ELR (cell line): ENCODE data around the gene SHISA5.
A peak's percentile ranks its signal among the peaks of the same experiment; 100 is the strongest.
"Not testable (repeated sequence)": the region's sequence is repeated elsewhere in the genome, so short reads cannot be mapped to it uniquely, and the experiment has no call there.

Experiments used
- DNase-seq: peaks from one replicate; pipeline ENCODE4 v3.0.0-alpha.2; 2015; ENCODE audit warnings: low read depth

SHISA5 gene

DNA sequence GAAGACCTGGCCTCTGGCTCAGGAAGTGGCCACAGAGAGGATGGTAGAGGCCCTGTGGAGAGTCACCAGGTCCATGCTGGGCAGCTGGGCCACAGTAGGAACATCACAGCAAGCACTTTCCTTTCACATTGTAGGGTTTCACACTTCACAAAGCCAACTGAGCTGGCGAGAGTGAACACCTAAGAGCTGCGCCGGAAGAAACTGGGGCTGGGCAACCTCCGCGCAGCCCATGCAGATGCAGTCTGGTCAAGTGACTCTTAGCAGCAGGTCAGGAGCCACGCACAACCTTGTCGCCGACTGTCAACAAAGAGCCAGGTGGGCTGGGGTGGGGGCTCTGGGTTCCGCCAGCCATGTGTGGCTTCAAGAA lies 15.3 kb upstream of the SHISA5 start:
- DNase-seq: no peak

DNA sequence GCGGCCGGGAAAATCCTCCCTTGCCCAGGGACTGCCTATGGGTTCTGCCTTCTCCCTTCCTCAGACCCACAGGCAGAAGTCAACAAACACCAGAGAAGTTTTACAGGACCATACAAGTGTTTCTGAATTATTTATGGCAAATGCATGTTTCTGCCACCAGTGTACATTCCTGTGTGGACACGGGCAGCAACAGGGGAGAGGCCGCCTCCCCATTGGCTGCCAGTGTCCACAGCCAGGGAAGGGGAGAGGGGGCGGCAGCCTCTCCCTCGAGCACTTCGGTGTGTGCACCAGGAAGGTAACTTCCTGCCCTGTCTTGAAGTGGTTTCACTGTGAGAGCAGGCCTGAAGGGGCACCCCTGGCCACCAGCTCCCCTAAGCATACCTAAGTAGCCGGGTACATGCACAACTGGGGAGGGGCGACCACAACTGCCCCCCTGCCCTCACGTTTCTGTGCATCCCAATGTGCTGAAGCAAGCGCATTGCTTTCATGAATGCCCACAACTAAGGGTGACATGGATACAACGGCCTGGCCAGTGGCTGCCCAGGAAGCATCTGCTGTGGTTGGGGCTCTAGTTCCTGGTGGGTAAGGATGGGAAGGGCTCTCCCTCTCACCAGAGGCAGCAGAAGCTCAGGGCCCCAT lies 14.8 kb upstream of the SHISA5 start:
- DNase-seq: no peak

DNA sequence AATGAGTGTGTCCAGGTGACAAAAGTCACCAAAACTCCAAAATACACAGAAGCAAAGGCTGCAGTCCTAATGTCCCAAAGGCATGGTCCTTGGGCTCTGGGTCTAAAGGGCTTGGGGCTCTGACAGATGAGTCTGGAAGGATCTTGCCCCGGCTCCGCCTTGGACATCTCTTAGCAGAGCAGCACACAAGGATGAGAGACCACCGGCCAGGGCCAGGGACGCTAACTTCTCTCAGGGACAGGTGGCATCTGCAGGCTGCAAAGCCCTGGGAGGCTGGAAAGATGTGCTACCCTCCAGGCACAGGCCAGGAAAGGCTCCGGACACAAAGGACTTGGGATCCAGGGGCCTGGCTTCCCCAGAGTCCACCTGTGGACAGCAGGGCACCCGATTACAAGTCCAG lies 14.1 kb upstream of the SHISA5 start:
- no peak for DNase-seq

DNA sequence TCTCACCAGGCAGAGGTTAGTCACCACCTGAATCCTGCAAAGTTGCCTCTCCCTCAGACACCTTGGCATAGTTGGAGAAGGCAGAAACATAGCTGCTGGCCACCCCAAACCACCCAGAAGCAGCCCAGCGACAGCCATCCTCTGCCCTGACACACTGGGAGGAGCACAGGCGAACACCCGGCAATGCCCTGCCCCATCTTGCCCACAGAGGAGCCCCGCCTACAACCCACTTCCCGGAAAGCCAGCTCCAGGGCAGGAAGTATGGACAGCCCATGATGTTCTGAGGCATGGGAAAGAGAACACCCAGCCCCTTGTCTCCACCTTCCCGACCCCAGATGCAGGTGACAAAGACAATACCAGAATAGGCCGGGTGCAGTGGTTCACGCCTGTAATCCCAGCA lies 12.6 kb upstream of the SHISA5 start:
- no peak for DNase-seq

DNA sequence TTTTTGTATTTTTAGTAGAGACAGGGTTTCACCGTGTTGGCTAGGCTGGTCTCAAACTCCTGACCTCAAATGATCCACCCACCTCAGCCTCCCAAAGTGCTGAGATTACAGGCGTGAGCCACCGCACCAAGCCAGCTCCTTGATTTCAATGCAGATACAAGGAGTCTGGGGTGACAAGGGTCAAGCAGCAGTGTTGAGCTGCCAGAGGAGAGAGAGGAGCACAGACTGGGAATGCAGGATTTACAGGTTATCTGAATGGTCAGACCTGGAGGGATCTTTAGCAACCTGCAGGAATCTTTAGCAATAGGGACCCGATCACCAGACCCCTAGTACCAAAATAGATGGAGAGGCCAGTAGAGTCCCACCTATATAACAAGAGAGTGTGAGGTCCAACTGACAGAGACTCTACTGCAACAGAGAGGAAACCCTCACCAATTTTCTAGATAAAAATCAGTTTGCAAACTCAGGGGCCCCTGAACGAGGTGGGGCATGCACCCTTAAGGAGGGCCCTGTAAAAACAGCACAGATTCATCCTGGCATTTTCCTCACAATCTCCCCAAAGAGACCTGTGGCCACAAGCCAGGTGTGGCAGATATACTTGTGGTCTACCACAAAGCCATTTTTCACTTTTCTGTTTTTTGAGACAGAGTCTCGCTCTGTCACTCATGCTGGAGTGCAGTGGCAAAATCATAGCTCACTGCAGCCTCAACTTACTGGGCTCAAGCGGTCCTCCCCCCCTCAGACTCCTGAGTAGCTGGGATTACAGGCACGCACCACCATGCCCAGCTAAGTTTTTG lies 10.7 kb upstream of the SHISA5 start:
- DNase-seq: no peak

DNA sequence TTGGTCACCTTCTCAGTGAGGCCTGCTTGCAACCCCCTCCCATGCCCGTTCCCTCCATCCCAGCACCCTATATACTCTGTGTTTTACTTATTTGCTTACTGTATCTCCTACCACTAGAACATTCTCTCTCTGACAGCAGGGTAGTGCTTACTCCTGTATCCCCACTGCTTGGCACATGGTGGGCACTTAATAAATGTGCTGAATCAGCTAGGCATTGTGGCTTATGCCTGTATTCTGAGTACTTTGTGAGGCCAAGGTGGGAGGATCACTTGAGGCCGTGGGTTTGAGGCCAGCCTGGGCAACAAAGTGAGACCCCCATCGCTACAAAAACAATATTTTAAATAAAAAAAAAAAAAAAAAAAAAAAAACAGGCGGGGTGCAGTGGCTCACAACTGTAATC lies 7.6 kb upstream of the SHISA5 start:
- no peak for DNase-seq

DNA sequence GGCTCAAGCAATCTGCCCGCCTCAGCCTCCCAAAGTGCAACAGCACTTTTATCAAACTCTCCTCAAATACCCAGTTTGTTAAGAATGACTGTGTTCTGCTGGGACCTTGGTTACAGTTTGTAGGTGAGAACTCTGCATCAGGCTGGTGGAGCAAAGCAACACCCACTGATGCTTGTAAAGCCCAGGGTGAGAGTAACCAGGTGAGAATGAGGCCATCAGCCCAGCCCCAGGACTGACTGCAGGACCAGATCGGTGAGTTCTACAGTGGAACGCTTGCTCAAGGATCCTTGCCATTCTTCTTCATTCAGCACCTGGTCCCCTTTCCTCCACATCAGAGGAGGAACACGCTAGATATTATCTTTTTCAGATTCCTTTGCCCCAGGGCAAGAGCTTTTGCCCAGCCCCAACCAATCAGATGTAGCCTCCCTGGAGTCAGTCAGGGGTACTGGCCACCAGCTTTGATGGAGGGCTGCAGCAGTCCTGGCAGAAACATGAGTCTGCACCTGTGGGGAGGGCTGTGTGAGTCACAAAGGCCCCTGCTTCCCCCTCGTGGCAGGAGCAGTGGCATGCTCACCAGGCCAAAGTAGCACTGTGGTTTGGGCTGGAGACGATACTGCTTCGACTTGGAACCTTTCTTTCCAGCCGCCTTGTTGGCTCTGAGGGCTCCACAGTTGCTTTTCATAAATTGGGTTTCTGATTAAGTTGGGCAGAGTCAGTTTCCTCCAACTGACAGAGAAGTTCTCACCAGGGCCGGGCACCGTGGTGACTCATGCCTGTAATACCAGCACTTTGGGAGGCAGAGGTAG lies 3.5 kb upstream of the SHISA5 start:
- peak; percentile 76 for DNase-seq

DNA sequence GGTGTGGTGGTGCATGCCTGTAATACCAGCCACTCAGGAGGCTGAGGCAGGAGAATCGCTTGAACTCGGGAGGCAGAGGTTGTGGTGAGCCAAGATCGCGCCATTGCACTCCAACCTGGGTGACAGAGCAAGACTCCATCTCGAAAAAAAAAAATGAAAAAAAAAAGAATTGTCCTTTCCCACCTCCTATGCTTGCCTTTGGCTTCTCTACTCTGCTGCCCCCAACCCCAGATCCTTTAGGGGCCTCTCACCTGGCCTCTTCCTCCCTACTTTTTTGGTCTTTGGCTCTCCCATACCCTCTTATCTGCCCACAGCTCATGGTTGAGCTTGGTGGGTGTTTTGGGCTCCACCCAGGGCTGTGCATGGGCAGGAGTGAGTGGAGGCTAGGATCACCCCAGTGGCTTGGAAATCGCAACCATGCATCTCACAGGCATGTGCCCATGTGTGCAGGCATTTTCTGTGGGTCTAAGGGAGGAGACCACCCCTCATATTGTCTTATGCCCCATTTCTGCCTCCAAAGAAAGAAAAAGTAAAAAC lies 2.1 kb upstream of the SHISA5 start:
- no peak for DNase-seq

DNA sequence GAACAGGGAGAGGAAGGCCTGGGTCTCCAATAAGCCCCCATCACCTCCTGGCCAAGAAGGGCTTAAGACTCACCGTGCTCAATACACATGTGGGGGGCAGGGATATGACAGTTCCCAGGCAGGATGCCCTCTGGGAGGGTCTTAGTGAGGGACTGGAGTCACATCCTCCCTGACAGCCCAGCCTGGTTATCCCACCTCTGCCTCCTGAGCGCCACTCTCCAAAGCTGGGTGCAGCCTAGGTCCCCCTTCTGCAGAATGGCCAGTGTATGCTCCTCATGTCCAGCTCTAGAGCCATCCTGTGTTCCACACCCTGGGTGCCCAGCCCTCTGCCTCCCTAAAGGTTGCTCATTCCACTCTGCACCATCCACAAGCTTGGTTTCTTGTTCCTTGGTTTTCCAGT lies 1.2 kb upstream of the SHISA5 start:
- no peak for DNase-seq

DNA sequence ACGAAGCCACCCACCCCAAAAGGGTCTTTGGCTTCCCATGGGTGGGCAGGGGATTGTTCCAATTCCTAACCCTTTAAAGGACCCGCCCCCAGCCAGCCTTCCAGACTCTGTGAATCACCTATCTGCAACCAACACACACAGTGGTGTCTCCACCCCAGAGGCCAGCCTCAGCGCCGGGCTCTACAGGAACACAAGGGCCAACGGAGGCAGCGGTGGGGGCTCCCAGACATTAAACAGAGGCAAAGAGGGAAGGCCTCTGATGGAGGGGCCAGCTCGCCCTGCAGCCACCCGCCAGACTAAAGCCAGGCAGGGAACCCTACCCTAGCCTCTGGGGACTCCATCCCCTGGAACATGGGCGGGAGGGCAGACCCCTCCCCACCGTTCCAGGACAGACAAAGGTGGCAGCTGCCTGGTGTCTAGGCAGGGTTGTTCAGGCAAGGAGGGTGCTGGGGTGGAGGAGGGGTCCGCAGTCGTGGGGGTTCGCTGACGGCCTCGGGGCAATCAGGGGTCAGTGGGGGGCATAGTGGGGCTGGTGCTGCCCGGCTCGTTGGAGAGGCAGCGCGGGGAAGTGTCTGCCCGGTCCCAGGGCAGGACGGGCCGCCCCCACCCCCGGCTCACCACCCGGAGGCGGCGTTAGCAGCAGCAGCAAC lies 448 bp downstream of the SHISA5 start:
- peak; percentile 63 for DNase-seq

DNA sequence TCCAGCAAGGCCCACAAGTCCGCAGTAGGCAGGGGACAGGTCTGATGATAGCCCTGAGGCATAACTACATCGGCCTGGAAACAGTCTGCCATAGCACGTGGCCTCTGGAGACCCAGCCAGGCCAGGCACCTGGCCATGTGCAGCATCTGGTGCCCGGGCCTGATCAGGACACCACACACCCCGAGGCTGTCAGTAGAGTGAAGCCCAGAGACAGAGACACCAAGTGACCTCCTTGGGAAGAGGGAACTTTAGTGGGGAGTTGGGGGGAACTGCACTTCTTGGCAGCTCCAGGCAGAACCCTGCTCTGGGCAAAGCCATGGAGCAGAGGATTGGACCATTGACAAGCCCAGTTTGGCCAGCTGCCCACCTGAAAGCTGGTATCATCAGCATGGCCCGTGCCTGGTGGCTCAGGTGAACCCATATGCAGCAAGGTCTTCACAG lies 1.2 kb downstream of the SHISA5 start:
- no peak for DNase-seq

DNA sequence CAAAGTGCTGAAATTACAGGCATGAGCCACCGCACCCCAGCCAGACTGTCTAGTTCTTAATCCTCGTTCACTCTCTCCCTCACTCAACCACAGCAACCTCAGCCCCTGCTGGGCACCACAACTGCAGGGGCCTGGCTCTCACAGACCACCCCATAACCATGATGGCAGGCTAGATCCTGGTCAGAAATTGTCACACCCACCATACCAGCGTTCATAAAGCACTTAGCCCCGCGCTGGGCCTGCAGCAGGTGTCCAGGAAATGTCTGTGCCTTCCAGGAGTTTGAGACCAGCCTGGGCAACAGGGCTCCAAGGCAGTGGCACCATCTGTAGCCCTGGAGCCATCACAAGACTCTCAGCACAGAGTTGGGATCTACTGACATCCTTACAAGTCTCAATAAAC lies 1.9 kb downstream of the SHISA5 start:
- DNase-seq: no peak

DNA sequence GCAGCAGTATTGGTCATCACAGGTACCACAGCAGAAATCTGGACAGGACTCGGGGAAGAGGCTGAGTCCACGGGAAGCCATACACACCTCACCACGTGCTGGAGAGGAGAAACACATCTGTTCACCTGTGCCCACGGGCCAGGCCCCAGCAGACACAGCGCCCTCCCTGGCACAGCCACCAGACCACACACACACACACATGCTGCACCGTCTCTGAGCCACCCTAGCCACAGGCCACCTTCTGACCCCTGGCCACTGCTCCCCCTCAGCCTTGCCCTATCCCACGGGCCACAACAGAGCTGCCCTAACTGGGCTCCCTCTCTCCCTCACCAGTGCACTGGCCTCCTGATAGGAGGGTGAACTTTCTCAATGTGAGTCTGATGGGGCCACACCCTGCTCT lies 2.8 kb downstream of the SHISA5 start:
- no peak for DNase-seq

DNA sequence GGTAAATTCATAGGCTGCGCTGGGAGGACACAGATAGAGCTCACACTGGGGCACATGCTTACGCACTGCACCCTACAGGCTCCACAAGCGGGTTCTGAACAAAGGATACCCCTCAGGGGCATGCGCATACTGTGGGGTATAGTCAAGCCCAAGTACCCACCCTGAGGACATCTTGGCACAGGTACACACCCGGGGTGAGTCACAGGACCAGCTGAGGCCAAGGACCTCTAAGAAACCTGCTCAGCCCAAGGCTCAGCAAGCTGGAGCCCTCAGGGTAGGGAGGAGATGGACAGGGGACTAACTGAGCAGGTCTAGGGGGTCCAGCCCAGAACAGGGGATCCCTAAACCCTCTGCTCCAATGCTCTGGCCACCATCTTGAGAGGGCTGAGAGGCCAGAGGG lies 3.3 kb downstream of the SHISA5 start:
- no peak for DNase-seq

DNA sequence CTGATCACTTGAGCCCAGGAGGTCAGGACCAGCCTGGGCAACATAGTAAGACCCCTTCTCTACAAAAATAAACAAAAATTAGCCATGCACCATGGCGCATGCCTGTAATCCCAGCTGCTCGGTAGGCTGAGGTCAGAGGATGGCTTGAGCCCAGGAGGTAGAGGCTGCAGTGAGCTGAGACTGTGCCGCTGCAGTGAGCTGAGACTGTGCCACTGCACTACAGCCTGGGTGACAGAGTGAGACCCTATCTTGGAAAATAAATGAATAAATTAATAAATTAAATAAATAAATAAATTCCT lies 10.8 kb downstream of the SHISA5 start:
- DNase-seq: no peak

DNA sequence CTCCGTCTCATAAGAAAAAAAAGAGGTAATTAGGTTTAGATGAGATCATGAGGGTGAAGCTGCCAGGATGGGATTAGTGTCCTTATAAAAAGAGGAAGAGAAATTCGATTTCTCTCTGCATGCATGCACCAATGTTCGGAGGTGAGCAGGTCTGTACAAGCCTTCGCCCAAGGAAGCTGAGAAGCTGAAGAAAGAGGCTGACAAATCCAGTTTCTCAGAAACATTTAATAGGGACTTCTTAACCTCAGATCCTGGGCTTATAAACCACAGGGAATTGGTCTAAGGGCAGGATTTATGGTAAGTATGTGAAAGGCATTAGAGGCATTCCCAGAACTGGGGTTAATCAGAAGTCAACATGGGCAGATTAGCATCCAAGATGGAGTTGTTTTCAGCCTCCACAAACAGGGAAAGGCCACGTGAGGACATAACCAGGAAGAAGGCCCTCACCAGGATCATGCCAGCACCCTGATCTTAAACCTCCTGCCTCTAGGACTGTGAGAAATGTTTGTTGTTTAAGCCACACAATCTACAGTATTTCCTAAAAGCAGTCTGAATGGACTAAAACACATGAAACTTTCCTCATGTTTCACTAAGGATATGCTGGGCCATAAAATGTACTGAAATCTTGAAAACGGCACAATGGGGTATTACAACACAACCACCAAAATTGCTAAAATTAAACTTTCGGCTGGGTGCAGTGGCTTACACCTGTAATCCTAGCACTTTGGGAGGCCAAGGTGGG lies 11.3 kb downstream of the SHISA5 start:
- no peak for DNase-seq

DNA sequence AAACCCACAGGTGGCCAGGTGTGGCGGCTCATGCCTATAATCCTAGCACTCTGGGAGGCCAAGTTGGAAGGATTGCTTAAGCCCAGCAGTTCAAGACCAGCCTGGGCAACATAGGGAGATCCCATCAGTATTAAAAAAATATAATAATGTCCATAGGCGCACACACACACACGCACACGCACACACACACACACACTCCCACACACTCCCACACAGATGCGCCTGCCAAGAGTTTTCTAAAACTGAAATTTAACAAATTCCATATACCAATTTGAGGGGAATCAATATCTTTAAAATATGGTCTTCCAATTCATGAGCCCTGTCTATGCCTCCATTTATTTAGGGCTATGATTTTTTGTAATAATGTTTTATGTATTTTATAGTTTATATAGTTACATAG lies 17.0 kb downstream of the SHISA5 start:
- no peak for DNase-seq

DNA sequence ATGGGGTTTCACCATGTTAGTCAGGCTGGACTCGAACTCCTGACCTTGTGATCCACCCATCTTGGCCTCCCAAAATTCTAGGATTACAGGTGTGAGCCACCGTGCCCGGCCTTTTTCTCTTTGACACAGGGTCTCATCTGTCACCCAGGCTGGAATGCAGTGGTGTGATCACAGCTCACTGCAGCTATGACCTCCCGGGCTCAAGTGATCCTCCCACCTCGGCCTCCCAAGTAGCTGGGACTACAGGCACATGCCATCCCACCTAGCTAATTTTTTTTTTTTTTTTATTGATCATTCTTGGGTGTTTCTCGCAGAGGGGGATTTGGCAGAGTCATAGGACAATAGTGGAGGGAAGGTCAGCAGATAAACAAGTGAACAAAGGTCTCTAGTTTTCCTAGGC lies 21.2 kb downstream of the SHISA5 start:
- not testable (repeated sequence) for DNase-seq

DNA sequence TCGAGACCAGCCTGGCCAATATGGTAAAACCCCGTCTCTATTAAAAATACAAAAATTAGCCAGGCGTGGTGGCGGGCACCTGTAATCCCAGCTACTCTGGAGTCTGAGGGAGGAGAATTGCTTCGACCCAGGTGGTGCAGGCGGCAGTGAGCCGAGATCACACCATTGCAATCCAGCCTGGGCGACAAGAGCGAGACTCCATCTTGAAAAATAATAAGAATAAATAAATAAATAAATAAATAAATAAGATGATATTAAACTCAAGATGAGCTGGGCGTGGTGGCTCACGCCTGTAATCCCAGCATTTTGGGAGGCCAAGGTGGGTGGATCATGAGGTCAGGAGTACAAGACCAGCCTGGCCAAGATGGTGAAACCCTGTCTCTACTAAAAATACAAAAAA lies 23.1 kb downstream of the SHISA5 start:
- DNase-seq: not testable (repeated sequence)

DNA sequence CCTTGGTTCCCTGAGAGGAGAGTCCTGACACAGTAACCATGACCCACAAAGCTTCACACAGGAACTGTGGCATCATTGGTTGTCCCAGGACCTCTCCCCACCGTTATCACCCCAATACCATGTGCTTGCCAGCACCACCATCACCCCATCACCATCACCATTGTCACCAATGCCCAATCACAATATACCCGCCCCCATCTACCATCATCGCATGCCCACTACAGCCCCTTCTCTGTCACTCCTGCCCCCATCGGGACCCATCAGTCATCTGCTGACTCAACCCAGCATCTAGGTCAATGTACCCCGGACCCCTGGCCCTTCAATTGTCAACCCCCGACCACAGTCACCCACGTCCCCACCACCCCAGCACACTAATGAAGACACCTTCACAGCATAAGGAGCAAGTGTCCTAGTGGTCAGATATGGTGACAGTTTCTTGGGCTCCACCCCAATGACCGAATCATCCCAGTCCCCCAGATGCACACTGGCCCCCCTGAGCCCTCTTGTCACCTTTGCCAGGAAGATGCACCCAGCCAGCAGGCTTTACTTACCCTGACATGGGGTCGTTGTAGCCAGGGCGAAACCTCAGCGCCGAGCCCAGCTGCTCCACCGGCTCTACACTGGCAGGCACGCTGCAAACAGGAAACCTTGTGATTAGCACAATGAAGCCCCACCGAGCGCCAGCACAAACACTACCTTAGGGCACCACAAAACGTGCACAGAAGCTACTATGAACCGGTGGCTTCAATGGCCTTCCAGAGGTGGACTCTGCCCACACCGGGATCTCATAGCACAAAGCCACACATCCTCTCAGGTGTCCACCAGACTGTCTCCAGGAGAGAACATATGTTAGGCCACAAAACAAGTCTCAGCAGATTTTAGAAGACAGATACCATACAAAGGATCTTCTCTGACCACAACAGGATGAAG lies 25.1 kb downstream of the SHISA5 start:
- no peak for DNase-seq
